Bronchial epithelial cell (primary cell): Measurements from ENCODE around the gene SRGAP1. TPM values are rescaled to one million over a fixed set of nuclear protein-coding genes. Genes with fewer than 3 reads are reported as not detected.
"Not testable (repeated sequence)": the region's sequence is repeated elsewhere in the genome, so short reads cannot be mapped to it uniquely, and the experiment has no call there.

Source experiments
- DNase-seq: peaks from one replicate; pipeline ENCODE4 v3.0.0-alpha.2; 2010; ENCODE audit warnings: low read depth
- FAIRE-seq: peaks from 2 replicates; lab custom pipeline; 2011; peaks lifted over from hg19 to GRCh38; lab: Jason Lieb, UNC
- H3K27me3 ChIP-seq: 2 replicates; pipeline ENCODE4 v1.5.1; 2011; ENCODE audit warnings: low read length; ENCODE audit not compliant: control insufficient read depth, insufficient read depth
- H3K36me3 ChIP-seq: 2 replicates; pipeline ENCODE4 v1.5.1; 2011; ENCODE audit warnings: low read length; ENCODE audit not compliant: control insufficient read depth, insufficient read depth
- H3K4me3 ChIP-seq: 2 replicates; pipeline ENCODE4 v1.5.1; 2011; ENCODE audit warnings: mild to moderate bottlenecking, low read depth, low read length, control low read depth
- total RNA-seq: library from RNA; depleted of rRNA; stranded (reverse); fragments of >200 nt; gene quantifications from 2 replicates; pipeline ENCODE4 v1.2.1, GENCODE V29; 2014
- TF ChIP-seq, protein P1 (sequence below): IDR thresholded peaks from 2 replicates; pipeline ENCODE4 v1.5.1; 2011; ENCODE audit warnings: mild to moderate bottlenecking, moderate library complexity, low read length, control low read depth, inconsistent platforms; ENCODE audit not compliant: insufficient read depth, severe bottlenecking

SRGAP1 gene
- total RNA-seq, 1 donor from 2014 or later: 4.5 TPM

DNA sequence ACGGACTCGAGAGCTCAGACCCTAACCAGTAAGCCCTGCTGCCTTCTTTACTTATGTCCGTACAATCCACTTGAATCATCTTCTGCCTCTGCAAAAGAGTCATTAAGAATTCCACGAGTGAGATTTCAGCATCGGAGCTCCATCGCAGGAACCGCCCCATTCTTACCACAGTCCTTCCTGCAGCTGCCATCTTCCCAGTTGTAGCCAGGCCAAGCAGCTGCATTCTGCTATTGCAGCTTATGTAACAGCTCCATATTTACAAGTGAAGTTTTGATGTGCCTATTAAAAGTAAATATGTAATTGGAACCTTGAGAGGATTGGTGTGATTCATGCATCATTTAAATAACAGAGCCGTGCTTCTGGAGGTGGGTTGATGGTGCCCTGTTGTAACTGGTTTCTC, 220.2 kb downstream of the SRGAP1 start:
- Histone ChIP-seq H3K36me3 (peaks cover 3% of the 10 kb centered on the region), H3K4me3 (no peak overlapping the region), H3K27me3 (no peaks in the 10 kb centered on the region)
- FAIRE-seq (no peak), DNase-seq (no peak)
- TF ChIP-seq, protein P1, sequence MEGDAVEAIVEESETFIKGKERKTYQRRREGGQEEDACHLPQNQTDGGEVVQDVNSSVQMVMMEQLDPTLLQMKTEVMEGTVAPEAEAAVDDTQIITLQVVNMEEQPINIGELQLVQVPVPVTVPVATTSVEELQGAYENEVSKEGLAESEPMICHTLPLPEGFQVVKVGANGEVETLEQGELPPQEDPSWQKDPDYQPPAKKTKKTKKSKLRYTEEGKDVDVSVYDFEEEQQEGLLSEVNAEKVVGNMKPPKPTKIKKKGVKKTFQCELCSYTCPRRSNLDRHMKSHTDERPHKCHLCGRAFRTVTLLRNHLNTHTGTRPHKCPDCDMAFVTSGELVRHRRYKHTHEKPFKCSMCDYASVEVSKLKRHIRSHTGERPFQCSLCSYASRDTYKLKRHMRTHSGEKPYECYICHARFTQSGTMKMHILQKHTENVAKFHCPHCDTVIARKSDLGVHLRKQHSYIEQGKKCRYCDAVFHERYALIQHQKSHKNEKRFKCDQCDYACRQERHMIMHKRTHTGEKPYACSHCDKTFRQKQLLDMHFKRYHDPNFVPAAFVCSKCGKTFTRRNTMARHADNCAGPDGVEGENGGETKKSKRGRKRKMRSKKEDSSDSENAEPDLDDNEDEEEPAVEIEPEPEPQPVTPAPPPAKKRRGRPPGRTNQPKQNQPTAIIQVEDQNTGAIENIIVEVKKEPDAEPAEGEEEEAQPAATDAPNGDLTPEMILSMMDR: no peak

DNA sequence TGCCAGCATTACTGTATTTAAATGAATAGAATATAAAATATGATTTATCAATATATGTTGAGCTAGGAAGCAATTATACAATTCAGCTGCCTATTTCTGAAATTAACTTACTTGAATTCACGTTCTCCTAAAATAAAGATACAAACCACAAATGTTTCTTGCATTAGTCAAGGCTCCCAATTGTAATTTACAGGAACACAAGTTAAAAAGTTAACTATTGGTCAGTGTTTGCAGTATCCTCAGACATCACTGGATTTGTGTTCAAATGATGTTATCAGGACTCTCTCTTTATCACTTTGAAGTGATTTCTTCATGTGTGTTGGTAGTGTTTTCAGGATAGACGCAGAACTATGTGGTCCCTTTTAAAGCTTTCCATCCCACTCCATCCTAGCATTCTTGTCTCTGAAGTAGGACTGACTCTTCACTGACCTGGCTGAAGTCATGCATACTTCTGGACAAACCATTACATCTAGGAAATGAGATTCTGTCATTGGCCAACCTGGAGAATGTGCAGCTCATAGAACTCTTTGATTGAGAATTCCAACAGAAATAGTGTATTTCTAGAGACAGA, 221.5 kb downstream of the SRGAP1 start:
- FAIRE-seq: no peak
- TF ChIP-seq, protein P1: no peak
- Histone ChIP-seq H3K27me3 (no peaks in the 10 kb centered on the region), H3K36me3 (peaks cover 3% of the 10 kb centered on the region), H3K4me3 (no peak overlapping the region)
- no peak for DNase-seq

DNA sequence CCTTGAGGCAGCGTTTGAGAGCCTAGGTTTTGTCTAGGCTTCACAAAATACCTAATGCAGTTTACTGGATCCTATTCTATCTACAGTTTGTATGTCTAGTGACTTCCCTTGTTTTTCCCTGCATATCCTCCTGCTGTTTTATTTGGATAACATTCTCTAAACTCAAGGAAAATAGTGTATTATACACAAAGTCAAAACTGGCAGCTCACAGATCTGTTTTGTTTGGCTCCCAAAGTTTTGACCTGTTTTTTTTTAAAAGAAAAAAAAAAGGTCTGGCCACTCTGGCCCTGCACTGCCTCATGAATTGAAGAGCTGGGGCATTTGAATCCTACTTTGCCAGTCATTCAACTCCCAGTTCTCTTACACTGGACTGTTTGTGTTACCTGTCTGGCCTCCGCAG, 222.3 kb downstream of the SRGAP1 start:
- Histone ChIP-seq H3K36me3 (peaks cover 3% of the 10 kb centered on the region), H3K4me3 (no peak overlapping the region), H3K27me3 (no peaks in the 10 kb centered on the region)
- DNase-seq: no peak
- no peak for FAIRE-seq
- TF ChIP-seq, protein P1: no peak

DNA sequence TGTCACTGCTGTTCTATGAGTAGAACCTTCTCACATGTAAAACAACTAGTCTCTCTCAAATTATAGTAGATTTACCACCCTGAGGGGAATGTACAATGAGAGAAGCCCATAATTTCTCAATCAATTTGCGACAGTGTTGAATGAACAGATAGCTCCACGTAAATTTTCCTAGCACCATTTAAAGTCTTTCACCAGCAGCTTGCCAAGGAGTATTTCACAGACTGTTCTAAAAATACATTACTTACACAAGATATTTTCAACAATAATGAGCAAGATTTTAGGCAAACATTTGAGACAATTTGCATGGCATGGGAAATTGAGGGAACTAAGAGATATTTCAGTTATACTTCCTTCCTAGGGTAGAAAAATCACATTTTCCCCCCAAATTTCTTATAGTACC, 226.0 kb downstream of the SRGAP1 start:
- Histone ChIP-seq H3K36me3 (peaks cover 8% of the 10 kb centered on the region), H3K4me3 (no peak overlapping the region), H3K27me3 (no peaks in the 10 kb centered on the region)
- DNase-seq (no peak), FAIRE-seq (no peak)
- TF ChIP-seq, protein P1: no peak

DNA sequence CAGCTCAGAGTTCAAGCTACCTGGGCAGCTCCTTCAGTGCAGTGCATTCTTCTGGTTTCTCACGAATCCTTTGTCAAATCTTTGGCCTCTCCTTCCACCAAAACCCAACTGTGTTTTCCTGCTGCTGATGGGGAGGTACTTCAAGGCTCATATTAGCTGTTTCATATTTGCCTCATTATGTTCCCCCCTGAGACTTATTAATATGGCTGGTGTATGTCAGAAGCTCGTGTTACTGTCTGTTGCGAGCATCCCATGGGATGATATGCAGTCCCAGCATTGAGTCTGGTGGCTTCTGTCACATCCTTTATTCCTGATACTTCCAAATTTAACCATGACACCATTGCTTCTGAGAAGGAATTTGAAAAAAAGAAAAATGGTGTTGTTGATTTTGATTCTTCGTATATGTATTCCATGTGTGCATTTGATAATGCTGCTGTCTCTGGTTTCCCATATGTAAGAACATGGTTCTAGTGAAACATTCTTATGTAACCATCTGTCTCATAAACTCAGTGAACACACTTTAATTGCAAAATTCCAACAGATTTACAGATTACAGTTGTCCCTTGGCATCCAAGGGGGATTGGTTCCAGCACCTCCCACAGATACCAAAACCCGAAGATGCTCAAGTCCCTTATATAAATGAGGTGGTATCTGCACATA, 228.5 kb downstream of the SRGAP1 start:
- no peak for DNase-seq
- H3K36me3 ChIP-seq: peaks cover 6% of the 10 kb centered on the region
- peak; percentile 76 for FAIRE-seq

DNA sequence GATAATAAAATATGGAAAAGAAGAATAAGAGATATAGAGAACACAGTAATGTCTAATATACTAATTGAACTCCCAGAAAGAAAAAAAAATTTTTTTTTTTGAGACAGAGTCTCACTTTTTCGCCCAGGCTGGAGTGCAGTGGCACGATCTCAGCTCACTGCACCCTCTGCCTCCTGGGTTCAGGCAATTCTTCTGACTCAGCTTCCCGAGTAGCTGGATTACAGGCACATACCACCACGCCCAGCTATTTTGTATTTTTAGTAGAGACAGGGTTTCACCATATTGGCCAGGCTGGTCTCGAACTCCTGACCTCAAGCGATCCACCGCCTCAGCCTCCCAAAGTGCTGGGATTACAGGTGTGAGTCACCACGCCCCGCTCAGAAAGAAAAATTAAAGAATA, 232.1 kb downstream of the SRGAP1 start:
- not testable (repeated sequence) for H3K4me3 ChIP-seq, FAIRE-seq, H3K36me3 ChIP-seq, H3K27me3 ChIP-seq, DNase-seq

More for the DNA sequence above, 228.5 kb downstream of the SRGAP1 start:
- Histone ChIP-seq H3K4me3 (no peak overlapping the region), H3K27me3 (no peaks in the 10 kb centered on the region)
- TF ChIP-seq, protein P1: no peak
